ENCODE measurements around the gene MIER2. TPM values are rescaled to one million over a fixed set of nuclear protein-coding genes. Genes with fewer than 3 reads are reported as not detected.

The MIER2 gene
- total RNA-seq, 1 donor from 2014 or later, result 5.3 TPM

DNA sequence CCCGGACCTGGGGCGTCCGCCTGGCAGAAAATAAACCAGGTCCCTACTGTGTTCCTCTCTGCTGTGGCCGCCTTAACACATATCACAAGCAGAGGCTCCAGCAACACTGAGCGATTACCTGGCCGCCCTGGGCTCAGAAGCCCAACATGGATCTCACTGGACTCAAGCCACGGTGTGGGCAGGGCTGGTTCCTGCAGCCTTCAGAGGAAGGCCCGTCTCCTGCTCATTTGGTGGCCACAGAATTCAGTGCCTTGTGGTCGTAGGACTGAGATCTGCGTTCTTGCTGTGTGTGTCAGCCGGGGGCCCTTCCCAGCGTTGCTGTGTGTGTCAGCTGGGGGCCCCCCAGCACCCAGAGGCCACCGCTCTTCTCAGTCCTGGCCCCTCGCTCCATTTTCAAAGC, 34.1 kb upstream of the MIER2 start:
- DNase-seq, result no peak

DNA sequence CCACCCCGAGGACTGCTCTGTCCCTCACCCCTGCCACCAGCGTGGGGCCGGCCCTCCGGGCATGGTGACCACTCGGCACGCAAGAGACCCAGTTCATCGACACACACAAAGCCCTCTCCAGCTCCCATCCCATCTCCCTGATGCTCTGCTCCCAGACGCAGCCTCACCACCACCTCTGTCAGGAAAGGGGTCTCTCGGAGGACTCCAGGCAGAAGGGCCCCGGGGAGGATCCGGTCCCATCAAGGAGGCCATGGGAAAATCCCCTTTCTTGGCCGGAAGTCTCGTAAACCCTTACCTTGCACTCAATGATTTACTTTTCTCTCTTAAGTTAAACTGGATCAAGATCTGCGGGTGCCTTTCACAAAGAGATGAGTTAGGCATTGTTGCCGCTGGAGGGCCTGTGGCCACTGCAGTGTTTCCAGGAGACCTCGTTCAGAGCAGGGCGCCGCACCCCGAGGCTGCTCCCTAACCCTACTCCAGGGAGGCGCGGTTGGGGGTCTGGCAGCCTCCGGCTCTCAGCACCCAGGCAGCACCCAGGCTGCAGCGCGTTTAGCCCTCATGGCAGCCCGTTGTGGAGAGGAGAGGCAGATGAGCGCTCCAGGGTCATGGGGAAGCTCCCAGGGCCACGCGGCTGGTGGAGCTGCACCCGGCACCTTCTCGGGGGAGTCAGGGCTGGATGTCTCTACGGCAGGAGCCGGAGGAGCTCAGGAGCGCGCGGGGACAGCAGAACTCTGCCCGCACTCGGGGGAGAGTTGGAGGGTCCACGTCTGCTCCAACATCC, 33.4 kb upstream of the MIER2 start:
- DNase-seq, result no peak

DNA sequence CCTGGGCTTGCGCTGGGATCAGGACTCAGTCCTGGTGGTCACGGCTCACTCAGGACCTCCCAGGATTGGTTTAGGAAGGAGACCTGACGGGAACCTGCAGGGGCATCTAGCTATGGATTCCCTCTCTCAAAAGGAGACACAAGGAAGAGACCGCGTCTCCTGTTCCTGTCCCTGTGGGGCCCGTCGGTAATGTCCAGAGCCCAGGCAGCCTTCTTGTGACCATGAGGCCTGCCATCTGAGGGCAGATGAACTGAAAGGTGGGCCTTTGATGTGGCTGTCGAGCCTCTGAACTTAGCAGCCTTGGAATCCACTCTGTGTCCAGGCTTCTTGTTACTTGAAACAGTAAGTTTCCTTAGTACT, 31.5 kb upstream of the MIER2 start:
- no peak for DNase-seq

DNA sequence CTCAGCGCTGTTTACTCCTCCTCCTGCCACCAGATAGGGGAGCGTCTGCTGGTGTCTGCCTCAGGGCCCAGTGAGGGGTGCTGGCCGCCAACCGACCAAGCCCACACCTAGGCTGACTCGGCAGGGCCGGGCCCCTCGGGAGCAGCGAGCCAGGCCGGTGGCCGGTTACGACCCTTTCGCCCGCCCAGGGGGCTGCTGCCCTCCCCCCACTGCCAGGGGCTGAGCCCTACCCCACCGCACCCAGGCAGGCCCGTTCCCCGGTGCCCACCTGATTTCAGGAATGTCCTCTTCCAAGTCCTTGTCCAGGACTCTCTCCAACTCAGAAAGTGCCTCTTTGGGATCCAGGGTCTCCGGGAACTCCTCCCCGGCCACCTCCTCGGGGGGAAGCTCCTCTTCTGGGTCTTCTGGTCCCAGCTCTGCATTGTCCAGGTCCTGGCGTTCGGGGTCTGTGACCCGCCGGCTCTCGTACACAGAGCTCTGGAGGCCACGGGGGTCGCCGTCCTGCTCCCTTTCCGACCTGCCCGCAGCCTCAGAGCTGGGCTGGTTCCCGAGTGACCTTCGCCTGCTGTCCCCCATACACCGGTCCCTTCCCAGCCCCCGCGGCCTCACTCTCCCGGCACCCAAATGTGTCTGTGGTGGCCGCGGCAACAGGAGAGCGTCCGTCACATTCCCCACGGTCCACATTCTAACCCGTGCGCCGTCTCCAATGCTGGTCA, 31.0 kb upstream of the MIER2 start:
- DNase-seq, result no peak

DNA sequence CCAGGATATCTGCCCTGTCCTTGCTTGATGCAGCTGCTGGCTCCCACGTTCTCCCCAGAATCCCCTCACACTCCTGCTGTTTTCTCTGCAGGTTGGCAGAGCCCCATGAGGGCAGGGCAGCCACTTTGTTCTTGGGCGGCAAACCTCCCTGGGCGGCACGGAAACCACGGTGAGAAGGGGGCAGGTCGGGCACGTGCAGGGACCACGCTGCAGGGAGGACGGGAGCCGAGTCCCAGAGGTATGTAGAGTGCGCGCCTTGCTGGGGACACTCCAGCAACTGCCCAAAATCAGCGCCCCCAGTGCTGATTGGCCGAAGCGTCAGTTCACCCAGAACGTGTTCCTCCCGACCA, 30.3 kb upstream of the MIER2 start:
- DNase-seq, result no peak

DNA sequence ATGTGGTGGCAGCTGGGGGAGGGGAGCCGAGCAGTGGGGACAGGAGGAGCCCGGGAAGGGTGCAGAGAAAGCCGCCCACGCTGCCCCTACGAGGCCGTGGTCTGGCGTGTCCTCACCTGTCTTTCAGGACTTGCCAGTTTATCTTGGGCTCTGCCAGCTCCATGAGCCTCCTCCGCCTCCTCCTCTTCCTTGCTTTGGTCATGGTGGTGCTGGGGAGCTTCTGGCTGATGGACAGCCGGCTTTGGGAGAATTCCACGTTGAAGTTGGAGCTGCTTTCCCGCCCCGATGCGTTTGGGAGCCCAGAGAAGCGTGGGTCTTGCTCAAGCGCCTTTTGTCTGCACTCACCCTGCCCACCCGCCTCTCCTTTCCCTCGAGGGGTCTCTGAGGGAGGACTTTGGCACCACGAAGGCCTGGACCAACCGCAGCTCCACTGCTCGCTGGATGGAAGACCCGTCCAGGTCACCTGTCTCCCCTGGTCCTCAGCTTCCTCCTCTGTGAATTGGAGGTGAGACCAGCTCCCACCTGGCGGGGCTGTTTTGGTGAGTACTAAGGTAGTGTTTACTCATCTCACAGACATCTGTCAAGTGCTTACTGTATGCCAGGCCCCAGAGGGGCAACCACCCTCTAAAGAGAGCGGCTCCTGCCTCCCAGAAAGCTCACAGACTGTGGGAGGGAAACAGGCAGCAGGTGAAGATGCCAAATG, 29.7 kb upstream of the MIER2 start:
- DNase-seq, result no peak

DNA sequence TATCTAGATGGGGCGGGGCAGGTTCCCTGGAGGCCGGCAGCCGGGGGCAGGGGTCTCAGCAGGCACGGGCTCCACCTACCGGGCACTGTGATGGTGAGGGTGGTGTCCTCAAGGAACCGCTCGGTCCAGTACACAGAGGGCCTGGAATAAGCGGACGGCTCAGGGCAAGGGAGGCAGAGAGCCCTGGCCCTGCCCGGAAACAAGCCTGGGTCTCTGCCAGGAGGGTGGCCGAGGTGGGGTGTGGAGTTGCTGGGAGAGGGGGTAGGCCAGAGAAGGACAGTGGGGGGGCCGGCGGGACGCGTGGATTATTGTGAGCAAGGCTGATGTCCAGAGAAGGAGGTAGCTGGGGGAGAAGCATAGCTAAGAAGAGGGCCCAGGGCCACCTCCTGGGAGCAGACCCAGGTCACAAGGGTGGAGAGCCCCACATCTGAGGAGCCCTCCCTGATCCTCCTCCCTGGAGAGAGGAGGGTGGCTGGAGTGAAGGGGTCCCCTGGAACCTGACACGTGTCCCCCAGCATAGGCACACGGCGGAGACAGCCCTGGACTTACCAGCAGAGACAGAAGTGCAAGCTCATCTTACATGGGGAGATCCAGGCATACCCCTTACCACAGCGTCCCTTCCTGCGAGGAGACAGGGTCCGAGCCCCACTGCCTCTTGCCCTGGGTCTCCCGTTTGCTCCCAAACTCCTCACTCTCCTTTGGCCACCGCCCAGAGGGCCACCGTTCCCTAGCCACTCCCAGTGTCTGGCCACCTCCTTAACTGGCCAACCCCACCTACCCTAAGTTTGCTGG, 29.0 kb upstream of the MIER2 start:
- no peak for DNase-seq

DNA sequence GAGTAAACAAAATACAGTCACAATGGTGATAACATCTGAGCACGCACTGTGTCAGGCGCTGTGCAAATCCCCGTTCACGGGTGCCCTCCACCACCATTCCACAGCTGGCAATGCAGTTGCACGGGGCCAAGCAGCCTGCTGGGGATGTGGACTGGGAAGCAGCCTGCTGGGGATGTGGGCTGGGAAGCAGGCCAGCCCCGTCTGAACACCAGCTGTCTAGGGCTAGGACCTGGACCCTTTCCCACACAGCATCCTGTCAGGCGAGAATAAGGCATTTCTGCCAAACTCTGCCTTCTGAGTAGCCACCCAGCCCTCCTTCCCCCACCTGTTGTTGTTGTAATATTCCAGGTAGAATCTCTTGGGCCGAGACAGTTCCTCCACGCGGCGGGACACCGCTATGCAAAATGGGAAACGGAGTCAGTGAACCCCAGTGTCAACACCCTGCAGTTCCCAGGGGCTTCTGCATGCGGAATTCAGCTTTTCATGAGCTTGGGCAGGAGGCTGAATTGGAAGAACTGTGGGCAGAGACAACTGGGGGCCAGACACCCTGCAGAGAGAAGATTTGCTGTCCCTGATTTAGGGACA, 27.8 kb upstream of the MIER2 start:
- no peak for DNase-seq

DNA sequence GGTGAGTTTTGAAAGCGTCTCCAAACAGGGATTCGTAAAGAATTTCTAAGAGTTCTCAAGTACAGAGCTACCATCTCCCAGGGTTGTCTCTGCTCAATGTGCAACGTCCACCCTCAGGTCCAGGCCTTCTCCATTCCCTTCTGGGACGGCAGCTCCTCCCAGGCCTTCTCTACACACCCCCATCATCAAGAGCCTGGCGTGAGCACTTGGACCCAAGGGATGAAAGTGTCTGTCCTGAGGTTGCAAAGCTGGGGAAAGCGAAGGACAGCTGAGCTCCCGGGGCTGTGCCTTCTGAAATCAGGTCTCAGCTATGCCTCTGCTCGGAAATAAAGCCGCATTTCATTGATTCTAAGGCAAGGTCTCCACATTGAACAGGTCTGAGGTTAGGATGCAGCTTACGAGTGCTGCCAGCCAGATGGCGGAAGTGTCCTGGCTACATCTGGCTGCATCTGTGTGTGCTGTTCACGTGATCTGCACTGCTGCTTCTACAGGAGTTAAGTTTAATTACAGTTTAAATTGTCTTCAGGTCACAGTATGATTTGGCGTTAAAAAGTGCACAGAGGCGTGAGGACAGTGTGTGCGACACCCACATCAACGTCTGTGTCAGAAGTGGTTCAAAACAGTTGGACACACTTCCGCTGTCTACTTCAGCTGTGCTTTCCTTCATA, 27.0 kb upstream of the MIER2 start:
- no peak for DNase-seq

DNA sequence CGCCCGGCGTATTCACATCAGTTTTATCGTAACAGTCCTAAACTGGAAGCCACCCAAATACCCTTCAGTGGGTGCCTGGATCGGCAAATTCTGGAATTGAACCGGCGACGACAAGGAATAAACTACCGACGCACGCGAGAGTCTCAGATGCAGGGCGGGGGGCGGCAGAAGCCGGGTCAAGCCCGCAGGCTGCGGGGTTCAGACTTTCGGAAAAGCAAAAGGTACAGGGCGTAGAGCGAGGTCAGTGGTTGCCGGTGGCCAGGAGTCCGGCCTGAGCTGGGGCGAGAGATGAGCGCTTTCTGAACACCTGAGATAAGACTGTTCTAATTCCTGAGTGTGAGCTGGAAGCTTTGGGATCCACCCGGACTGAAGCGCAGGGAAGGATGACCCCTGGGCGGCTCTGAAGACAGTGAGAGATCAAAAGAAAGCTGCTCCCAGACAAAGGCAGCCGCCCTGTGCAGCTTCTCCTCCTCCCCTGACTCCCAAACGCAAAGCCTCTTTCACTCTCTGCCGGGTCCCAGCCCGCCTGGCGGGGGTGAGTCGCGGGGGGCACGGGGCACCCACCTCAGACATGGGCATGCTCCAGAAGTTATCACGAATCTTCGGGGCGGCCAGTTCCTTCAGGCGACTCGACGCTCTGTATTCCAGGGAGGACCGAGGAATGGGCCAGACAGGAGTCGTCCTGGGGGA, 26.2 kb upstream of the MIER2 start:
- DNase-seq, result no peak

DNA sequence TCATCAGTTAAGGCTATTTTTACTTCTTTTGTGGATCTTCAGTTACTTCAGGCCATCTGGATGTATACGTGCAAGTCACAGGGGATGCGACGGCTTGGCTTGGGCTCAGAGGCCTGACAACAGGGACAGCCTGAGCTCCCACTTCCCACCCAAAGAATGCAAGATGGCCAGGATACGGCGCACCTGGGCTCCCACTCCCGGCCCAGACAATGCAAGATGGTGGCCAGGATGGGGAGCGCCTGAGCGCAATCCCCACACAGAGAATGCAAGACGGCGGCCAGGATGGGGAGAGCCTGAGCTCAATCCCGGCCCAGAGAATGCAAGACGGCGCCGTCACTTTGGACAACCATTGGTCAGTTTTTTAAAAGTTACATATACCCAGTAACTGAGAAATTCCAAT, 25.3 kb upstream of the MIER2 start:
- no peak for DNase-seq

DNA sequence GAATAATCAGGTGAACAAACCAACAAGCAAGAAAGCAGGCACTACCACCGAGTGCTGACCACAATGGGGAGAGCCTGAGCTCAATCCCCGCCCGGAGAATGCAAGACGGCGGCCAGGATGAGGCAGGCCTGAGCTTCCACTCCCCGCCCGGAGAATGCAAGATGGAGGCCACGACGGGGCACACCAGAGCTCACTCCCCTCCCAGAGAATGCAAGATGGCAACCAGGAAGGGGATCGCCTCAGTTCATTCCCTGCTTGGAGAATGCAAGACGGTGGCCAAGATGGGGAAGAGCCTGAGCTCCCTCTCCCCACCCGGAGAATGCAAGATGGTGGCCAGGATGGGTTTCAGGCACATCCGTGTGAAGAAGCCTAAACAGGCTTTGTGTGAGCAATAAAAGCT, 24.7 kb upstream of the MIER2 start:
- DNase-seq, result no peak

DNA sequence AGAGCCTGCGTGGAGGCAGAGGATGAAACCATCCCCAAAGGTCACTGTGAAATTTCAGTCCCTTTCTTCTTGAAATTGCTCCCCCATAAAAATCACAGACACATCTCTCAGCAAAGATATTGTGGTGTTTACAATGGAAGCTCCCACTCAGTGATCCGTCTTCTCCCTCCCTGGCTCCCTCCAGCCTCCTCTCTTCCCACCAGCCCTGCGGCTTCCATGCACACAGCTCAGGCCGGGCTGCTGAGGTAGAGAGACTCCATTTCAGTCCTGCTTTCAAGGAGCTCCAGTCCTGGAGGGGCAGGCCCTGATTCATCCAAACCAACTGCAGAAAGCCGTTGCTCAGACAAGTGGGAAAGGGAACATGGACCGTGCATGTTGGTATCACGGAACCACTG, 24.0 kb upstream of the MIER2 start:
- no peak for DNase-seq

DNA sequence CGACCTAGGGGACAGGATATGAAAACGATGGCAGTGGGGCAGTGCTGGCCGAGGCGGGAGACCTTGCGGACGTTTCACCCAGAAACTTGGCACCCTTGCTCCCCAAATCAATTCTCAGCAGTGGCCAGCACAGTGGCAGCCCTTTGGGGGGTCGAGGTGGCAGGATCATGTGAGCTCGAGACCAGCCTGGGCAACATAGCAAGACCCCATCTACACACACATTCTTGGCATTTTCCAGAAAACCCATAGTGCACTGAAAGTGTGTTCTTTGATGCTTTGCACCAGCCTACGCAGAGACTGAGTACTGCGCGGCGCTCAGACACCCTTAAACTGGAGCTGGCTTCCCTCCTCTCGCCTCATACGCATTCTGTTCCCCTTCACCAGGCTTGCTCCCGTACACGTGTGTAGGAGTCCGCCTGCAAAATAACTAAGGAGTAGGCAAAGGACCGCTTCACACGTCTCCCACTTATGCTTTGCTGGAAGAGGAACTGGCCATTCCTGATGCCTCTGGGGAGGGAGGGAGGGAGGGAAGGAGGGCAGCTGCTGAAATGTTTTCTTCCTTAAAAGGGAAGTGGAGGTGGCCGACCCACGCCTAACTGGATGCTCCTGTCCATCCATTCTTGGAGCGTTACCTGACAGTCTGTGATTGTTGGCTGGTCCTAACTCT, 23.5 kb upstream of the MIER2 start:
- peak; percentile 79 for DNase-seq

DNA sequence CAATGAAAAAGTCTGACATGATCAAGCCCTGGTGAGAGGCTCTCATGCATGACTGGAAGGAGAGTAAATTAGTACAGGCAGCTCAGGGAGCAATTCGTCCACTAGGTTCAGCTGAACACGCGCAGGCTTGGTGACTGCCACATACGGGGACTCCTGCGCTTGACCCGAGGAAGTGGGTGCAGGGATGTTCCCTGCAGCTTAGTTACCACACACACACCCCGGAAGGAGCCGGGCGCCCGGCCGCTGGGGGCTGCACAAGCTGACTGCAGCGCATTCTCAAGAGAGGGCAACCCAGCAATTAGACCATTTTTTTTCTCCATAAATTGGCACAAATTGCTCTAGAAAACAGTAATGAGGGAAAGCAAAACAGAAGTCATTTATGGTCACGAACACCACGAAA, 23.0 kb upstream of the MIER2 start:
- DNase-seq, result no peak

DNA sequence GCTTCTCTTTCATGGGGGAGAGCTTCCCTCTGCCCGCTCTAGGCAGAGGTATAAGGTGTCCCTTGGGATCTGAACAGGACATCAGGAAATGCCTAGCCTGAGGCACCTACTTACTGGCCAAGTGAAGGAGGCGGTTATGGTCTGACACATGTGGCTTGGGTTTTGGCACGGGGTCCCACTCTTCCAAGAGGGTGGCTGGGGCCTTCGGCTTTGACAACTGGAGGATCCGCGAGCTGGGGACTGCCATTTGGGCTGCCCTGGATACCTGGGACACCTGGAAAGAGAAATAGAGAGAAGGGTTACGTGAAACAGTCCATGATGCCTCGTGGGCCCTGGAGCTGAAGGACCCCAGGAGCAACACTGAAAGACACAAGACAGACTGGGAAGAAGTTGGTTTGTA, 22.4 kb upstream of the MIER2 start:
- DNase-seq, result no peak

DNA sequence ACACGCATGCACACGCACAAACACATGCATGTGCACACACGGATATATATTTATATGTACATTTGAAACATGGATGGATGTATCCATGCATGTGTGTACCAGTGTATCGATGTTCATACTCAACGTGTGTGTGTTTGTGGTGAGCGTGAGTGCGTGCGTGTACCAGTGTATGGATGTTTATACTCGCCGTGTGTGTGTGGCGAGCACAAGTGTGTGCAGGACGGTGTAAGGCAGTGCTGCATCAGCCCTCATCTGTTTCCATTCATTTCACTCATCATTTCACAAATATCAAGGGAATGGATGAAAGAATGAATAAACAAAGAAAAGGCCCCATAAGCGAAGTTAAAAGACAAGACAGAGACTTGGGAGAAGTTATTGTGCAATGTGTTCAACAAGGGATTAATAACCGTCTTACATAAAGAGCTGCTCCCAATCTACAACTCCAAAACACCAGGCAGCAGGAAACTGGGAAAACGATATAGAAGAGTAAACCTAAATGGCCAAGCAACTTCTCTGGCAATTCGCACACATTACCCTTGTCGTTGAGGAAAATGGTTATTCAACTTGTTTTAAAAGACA, 21.7 kb upstream of the MIER2 start:
- DNase-seq, result no peak

DNA sequence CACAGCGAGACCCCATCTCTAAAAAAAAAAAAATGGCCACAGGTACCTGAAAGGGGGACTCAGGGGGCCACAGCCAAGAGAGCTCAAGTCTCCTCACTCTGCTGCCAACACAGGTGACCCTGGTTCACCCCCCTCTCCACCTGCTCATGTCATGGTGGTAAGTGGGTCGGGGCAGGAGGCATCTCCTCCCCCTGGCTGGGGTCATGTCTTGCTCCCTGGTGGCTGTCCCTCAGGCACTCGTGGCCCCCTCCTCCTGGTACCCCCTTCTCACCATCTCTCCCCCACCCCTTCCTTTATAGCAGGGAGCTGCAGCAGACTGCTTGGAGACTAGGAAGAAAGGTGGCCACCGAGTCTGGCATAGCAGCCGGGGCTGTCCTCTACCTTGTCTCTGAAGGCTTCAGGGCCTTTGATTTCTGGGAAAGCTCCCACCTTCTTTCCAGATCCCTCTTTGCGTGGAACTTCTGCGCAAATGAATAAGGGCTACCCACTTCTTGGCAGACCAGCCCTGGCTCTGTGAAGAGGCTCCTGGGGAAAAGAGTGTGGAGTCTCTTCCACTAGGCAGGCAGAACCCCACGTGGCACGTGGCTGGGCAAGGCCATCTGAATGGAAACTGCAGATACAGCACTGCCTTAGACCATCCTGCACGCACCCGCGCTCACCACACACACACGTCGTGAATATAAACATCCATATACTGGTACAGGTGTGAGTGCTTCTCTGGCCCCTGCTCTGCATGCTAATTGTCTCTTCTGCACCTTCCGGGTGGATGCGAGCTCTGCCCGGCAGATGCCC, 20.1 kb upstream of the MIER2 start:
- no peak for DNase-seq

DNA sequence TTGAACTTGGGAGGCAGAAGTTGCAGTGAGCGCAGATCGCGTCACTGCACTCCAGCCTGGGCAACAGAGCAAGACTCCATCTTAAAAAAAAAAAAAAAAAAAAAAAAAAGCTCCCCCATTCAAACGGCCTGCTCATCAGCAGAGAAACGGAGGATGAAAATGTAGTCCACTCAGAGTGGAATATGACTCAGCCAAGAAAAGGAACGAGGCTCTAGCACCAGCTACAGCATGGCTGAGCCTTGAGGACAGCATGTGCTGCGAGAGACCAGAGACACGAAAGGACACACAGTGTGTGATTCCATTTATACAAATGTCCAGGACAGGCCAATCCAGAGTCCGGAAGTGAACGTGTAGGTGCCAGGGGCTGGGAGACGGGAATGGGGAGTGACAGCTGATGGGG, 18.1 kb upstream of the MIER2 start:
- DNase-seq, result no peak

DNA sequence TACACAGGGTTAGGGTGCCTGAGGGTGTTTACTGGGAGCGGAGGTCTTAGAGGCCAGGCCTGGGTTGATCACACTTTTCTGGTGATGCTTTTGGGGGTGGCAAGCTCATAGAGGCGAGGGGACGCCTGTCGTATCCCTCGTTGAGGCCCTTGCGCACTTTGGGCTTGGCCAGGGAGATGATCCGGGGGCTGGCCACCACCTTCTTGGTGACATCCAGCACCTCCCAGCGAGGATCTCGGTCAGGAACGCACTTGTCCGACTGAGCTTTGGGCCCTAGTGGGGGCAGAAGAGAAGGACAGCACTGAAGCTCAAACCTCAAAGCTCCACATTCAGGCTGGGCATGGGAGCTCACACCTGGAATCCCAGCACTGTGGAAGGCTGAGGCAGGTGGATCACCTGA, 17.6 kb upstream of the MIER2 start:
- no peak for DNase-seq

Data from occipital lobe (tissue), 2 donors.